ENCODE data around the gene FHIT.

DNA sequence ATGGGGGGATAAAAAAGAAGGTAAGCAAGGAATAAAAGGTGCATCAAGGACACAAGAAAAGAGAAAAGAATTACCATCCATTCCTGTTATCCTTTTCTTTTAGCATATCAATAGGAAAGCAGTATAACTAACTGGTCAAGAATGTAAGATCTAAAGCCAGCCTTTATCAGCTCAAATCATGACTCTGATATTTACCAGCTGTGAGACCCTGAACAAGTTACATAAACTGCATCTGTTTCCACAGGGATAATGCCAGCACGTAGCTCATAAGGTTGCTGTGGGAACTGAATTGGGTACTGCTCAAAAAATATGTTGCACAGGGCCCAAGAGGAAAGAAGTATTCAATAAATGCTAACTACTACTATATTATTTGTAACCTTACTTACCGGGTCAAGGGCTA lies 1109.2 kb downstream of the FHIT start:
- TF ChIP-seq, protein P1, sequence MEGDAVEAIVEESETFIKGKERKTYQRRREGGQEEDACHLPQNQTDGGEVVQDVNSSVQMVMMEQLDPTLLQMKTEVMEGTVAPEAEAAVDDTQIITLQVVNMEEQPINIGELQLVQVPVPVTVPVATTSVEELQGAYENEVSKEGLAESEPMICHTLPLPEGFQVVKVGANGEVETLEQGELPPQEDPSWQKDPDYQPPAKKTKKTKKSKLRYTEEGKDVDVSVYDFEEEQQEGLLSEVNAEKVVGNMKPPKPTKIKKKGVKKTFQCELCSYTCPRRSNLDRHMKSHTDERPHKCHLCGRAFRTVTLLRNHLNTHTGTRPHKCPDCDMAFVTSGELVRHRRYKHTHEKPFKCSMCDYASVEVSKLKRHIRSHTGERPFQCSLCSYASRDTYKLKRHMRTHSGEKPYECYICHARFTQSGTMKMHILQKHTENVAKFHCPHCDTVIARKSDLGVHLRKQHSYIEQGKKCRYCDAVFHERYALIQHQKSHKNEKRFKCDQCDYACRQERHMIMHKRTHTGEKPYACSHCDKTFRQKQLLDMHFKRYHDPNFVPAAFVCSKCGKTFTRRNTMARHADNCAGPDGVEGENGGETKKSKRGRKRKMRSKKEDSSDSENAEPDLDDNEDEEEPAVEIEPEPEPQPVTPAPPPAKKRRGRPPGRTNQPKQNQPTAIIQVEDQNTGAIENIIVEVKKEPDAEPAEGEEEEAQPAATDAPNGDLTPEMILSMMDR (IDR thresholded peaks at IDR 0.05), result no peak
- no peak for TF ChIP-seq EP300 (IDR thresholded peaks at IDR 0.05)

Data from suprapubic skin (tissue), 3 donors.